DOHH2 (cell line): ENCODE results near the gene CLASP2.

Experiments used
- H3F3A ChIP-seq: fragments of 200-600 bp; sonication (generic), shearing (Covaris generic); 2 replicates; pipeline ENCODE4 v1.6.0; 2016; ENCODE audit warnings: antibody characterized with exemption, mild to moderate bottlenecking; ENCODE audit not compliant: control insufficient read depth, insufficient read depth
- H3K27ac ChIP-seq: fragments of 200-600 bp; sonication (generic); 2 replicates; pipeline ENCODE4 v1.5.1; 2014; ENCODE audit warnings: low read depth, mild to moderate bottlenecking, low read length, moderate library complexity
- H3K27me3 ChIP-seq: fragments of 200-600 bp; sonication (generic); 2 replicates; pipeline ENCODE4 v1.6.1; 2014; ENCODE audit warnings: mild to moderate bottlenecking, low read length, mixed read lengths; ENCODE audit not compliant: control insufficient read depth
- H3K36me3 ChIP-seq: fragments of 200-600 bp; sonication (generic); 2 replicates; pipeline ENCODE4 v1.6.1; 2014; ENCODE audit warnings: mild to moderate bottlenecking, low read length, moderate library complexity, mixed read lengths; ENCODE audit not compliant: control insufficient read depth
- H3K4me1 ChIP-seq: fragments of 200-600 bp; sonication (generic); 2 replicates; pipeline ENCODE4 v1.6.1; 2014; ENCODE audit warnings: mild to moderate bottlenecking, low read length, mixed read lengths; ENCODE audit not compliant: control insufficient read depth
- H3K4me2 ChIP-seq: fragments of 200-600 bp; sonication (generic); 2 replicates; pipeline ENCODE4 v1.6.0; 2014; ENCODE audit warnings: mild to moderate bottlenecking, low read length, moderate library complexity
- H3K4me3 ChIP-seq: fragments of 200-600 bp; sonication (generic); 2 replicates; pipeline ENCODE4 v1.5.1; 2014; ENCODE audit warnings: mild to moderate bottlenecking, low read length, mixed read lengths
- H3K79me2 ChIP-seq: fragments of 200-600 bp; sonication (generic); 2 replicates; pipeline ENCODE4 v1.6.1; 2014; ENCODE audit warnings: mild to moderate bottlenecking, low read length, mixed read lengths; ENCODE audit not compliant: control insufficient read depth
- H3K9me2 ChIP-seq: fragments of 200-600 bp; sonication (generic); replicated peaks from 2 replicates; pipeline ENCODE4 v1.6.1; 2014; ENCODE audit warnings: mild to moderate bottlenecking, low read length, mixed read lengths; ENCODE audit not compliant: control insufficient read depth
- H3K9me3 ChIP-seq: fragments of 200-600 bp; sonication (generic); 2 replicates; pipeline ENCODE4 v1.6.1; 2014; ENCODE audit warnings: antibody characterized with exemption, low read length, mixed read lengths; ENCODE audit not compliant: control insufficient read depth, insufficient read depth
- H4K20me1 ChIP-seq: fragments of 200-600 bp; sonication (generic); 2 replicates; pipeline ENCODE4 v1.6.0; 2014; ENCODE audit warnings: low read depth, mild to moderate bottlenecking, antibody characterized with exemption, low read length, moderate library complexity; ENCODE audit not compliant: control insufficient read depth, insufficient read depth
- CTCF ChIP-seq: fragments of 200-600 bp; sonication (generic); IDR thresholded peaks from one replicate; pipeline ENCODE4 v1.5.1; 2014; ENCODE audit warnings: antibody characterized with exemption, mild to moderate bottlenecking, low read depth, low read length; ENCODE audit not compliant: poor library complexity, severe bottlenecking
- EZH2phosphoT487 ChIP-seq: fragments of 200-600 bp; sonication (generic); IDR thresholded peaks from 2 replicates; pipeline ENCODE4 v1.6.1; 2017; ENCODE audit warnings: borderline replicate concordance, mild to moderate bottlenecking, antibody characterized with exemption, low read length, moderate library complexity, mixed read lengths

Gene CLASP2

GRCh38 chr3:33590541-33590940 is 127.5 kb downstream of the CLASP2 start:
- H3K27me3 ChIP-seq = no peaks in the 10 kb centered on the region
- H3K36me3 ChIP-seq = peaks cover 24% of the 10 kb centered on the region
- no peaks in the 10 kb centered on the region for H3K9me3 ChIP-seq
- no peaks in the 10 kb centered on the region for H3F3A ChIP-seq
- H3K27ac ChIP-seq = no peak overlapping the region
- no peaks in the 10 kb centered on the region for H3K4me1 ChIP-seq
- H3K4me2 ChIP-seq = no peak overlapping the region
- TF ChIP-seq CTCF = no peak
- TF ChIP-seq EZH2phosphoT487 = no peak
- no peak overlapping the region for H3K4me3 ChIP-seq
- H4K20me1 ChIP-seq = no peaks in the 10 kb centered on the region
- H3K9me2 ChIP-seq = no peaks in the 10 kb centered on the region
- no peaks in the 10 kb centered on the region for H3K79me2 ChIP-seq

- Histone ChIP-seq H3K4me2 (no peak overlapping the region), H3K4me3 (no peak overlapping the region), H3K36me3 (peaks cover 24% of the 10 kb centered on the region)
These were observed 131.7 kb downstream of the CLASP2 start for GRCh38 chr3:33586402-33586801.

GRCh38 chr3:33582234-33582633 is 135.8 kb downstream of the CLASP2 start:
- H3K27ac ChIP-seq = no peak overlapping the region

More at GRCh38 chr3:33586402-33586801, 131.7 kb downstream of the CLASP2 start:
- H3F3A ChIP-seq = no peaks in the 10 kb centered on the region
- H3K9me2 ChIP-seq = no peaks in the 10 kb centered on the region
- no peaks in the 10 kb centered on the region for H4K20me1 ChIP-seq
- H3K79me2 ChIP-seq = no peaks in the 10 kb centered on the region
- no peaks in the 10 kb centered on the region for H3K27me3 ChIP-seq
- TF ChIP-seq EZH2phosphoT487 (no peak), CTCF (no peak)
- no peak overlapping the region for H3K27ac ChIP-seq
- no peaks in the 10 kb centered on the region for H3K4me1 ChIP-seq
- no peaks in the 10 kb centered on the region for H3K9me3 ChIP-seq

GRCh38 chr3:33581666-33582065 is 136.4 kb downstream of the CLASP2 start:
- Histone ChIP-seq H3F3A (no peaks in the 10 kb centered on the region), H3K4me2 (no peak overlapping the region), H3K36me3 (peaks cover 19% of the 10 kb centered on the region), H3K9me2 (no peaks in the 10 kb centered on the region), H3K79me2 (no peaks in the 10 kb centered on the region), H3K27me3 (no peaks in the 10 kb centered on the region), H3K27ac (no peak overlapping the region), H4K20me1 (no peaks in the 10 kb centered on the region), H3K9me3 (no peaks in the 10 kb centered on the region), H3K4me3 (no peak overlapping the region), H3K4me1 (no peaks in the 10 kb centered on the region)
- no peak for TF ChIP-seq EZH2phosphoT487
- TF ChIP-seq CTCF = no peak

More at GRCh38 chr3:33582234-33582633, 135.8 kb downstream of the CLASP2 start:
- Histone ChIP-seq H3F3A (no peaks in the 10 kb centered on the region), H3K4me1 (no peaks in the 10 kb centered on the region), H3K4me2 (no peak overlapping the region), H3K4me3 (no peak overlapping the region), H3K9me2 (no peaks in the 10 kb centered on the region), H3K9me3 (no peaks in the 10 kb centered on the region), H3K79me2 (no peaks in the 10 kb centered on the region), H3K36me3 (peaks cover 17% of the 10 kb centered on the region), H3K27me3 (no peaks in the 10 kb centered on the region), H4K20me1 (no peaks in the 10 kb centered on the region)
- no peak for TF ChIP-seq EZH2phosphoT487
